BE2C (cell line): ENCODE results near the gene TECPR1.

Source experiments
- DNase-seq: peaks from one replicate; pipeline ENCODE4 v3.0.0-alpha.2; 2020
- H3K27me3 ChIP-seq: fragments of 250-450 bp; sonication (Bioruptor Pico); 2 replicates; pipeline ENCODE4 v1.5.1; 2020; ENCODE audit warnings: mild to moderate bottlenecking
- H3K36me3 ChIP-seq: fragments of 250-450 bp; sonication (Bioruptor Pico); 2 replicates; pipeline ENCODE4 v1.5.1; 2020; ENCODE audit warnings: mild to moderate bottlenecking
- H3K4me1 ChIP-seq: fragments of 250-450 bp; sonication (Bioruptor Pico); 2 replicates; pipeline ENCODE4 v1.5.1; 2020
- H3K4me3 ChIP-seq: 2 replicates; pipeline ENCODE4 v1.5.1; 2011; ENCODE audit warnings: low read depth, low read length
- H3K9me3 ChIP-seq: fragments of 250-450 bp; sonication (Bioruptor Pico); 2 replicates; pipeline ENCODE4 v1.5.1; 2020
- TF ChIP-seq, protein P1 (sequence below): IDR thresholded peaks from 2 replicates; pipeline ENCODE4 v1.5.1; 2012; ENCODE audit warnings: mild to moderate bottlenecking, low read depth, low read length

Gene TECPR1

GRCh38 chr7:98216941-98217622, 35.0 kb downstream of the TECPR1 start:
- H3K36me3 ChIP-seq: no peaks in the 10 kb centered on the region
- no peaks in the 10 kb centered on the region for H3K9me3 ChIP-seq
- no peak overlapping the region for H3K4me3 ChIP-seq
- no peaks in the 10 kb centered on the region for H3K4me1 ChIP-seq
- TF ChIP-seq, protein P1, sequence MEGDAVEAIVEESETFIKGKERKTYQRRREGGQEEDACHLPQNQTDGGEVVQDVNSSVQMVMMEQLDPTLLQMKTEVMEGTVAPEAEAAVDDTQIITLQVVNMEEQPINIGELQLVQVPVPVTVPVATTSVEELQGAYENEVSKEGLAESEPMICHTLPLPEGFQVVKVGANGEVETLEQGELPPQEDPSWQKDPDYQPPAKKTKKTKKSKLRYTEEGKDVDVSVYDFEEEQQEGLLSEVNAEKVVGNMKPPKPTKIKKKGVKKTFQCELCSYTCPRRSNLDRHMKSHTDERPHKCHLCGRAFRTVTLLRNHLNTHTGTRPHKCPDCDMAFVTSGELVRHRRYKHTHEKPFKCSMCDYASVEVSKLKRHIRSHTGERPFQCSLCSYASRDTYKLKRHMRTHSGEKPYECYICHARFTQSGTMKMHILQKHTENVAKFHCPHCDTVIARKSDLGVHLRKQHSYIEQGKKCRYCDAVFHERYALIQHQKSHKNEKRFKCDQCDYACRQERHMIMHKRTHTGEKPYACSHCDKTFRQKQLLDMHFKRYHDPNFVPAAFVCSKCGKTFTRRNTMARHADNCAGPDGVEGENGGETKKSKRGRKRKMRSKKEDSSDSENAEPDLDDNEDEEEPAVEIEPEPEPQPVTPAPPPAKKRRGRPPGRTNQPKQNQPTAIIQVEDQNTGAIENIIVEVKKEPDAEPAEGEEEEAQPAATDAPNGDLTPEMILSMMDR: no peak
- H3K27me3 ChIP-seq: no peaks in the 10 kb centered on the region
- no peak for DNase-seq

GRCh38 chr7:98215561-98216495, 36.2 kb downstream of the TECPR1 start:
- Histone ChIP-seq H3K36me3 (no peaks in the 10 kb centered on the region), H3K27me3 (no peaks in the 10 kb centered on the region), H3K4me3 (no peak overlapping the region), H3K4me1 (no peaks in the 10 kb centered on the region), H3K9me3 (no peaks in the 10 kb centered on the region)
- DNase-seq: no peak
- TF ChIP-seq, protein P1: no peak

- no peak for DNase-seq
- TF ChIP-seq, protein P1: no peak
- Histone ChIP-seq H3K9me3 (no peaks in the 10 kb centered on the region), H3K27me3 (no peaks in the 10 kb centered on the region), H3K4me3 (no peak overlapping the region), H3K4me1 (no peaks in the 10 kb centered on the region), H3K36me3 (no peaks in the 10 kb centered on the region)
Measured at GRCh38 chr7:98214811-98215321, 37.2 kb downstream of the TECPR1 start.

GRCh38 chr7:98213888-98214810, 37.9 kb downstream of the TECPR1 start:
- Histone ChIP-seq H3K9me3 (no peaks in the 10 kb centered on the region), H3K36me3 (no peaks in the 10 kb centered on the region), H3K4me1 (no peaks in the 10 kb centered on the region), H3K4me3 (no peak overlapping the region), H3K27me3 (no peaks in the 10 kb centered on the region)
- DNase-seq: no peak
- TF ChIP-seq, protein P1: no peak

DNA sequence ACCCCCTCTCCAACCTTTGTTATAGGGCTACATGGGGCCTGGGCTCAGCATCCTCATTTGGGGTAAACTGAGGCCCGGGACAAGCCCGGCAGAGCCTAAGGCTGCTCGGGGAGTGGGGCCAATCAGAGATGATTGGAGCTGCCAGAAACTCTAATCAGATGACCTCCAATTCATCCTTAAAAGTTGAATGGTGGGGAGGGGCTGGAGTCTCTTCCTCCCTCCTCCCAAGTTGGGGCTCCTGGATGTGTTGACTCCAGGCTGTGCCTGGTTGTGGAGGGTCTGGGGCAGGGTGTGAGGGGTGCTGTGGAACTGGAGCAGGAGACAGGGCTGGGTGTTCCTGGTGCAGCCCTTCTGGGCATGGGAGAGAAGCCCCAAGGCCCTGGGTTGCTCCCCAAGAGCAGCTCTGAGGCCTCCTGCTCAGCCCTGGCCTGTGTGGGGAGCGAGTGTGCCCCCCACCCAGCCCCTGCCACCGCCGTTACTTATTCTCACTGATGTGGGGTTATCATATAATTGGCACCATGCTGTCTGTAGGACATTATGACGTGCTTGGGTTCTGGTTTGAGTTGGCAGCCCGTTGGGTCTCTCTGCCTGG, 38.6 kb downstream of the TECPR1 start:
- H3K36me3 ChIP-seq: no peaks in the 10 kb centered on the region
- DNase-seq: no peak
- H3K27me3 ChIP-seq: no peaks in the 10 kb centered on the region
- no peaks in the 10 kb centered on the region for H3K4me1 ChIP-seq
- no peaks in the 10 kb centered on the region for H3K9me3 ChIP-seq
- no peak overlapping the region for H3K4me3 ChIP-seq
- TF ChIP-seq, protein P1: no peak
